ENCODE results near the gene TMEM89.

DNA sequence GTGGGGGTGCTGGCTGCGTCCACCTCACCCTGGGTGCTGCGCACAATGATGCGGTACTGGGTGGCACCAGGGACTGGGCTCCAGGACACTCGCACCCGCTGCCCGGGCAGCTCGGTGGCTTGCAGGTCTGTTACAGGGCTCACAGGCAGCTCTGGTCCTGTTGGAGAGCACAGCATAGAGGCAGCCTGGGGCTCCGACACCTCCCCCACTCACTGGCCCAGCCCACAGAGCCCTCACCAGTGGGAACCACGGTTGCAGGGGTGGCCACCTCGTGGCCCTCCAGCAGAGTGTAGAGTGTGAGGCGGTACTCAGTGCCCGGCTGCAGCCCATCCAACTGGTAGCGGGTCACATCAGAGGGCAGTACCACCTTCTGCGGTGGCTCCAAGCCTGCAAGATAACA lies 30.1 kb downstream of the TMEM89 start:
- TF ChIP-seq, protein P1, sequence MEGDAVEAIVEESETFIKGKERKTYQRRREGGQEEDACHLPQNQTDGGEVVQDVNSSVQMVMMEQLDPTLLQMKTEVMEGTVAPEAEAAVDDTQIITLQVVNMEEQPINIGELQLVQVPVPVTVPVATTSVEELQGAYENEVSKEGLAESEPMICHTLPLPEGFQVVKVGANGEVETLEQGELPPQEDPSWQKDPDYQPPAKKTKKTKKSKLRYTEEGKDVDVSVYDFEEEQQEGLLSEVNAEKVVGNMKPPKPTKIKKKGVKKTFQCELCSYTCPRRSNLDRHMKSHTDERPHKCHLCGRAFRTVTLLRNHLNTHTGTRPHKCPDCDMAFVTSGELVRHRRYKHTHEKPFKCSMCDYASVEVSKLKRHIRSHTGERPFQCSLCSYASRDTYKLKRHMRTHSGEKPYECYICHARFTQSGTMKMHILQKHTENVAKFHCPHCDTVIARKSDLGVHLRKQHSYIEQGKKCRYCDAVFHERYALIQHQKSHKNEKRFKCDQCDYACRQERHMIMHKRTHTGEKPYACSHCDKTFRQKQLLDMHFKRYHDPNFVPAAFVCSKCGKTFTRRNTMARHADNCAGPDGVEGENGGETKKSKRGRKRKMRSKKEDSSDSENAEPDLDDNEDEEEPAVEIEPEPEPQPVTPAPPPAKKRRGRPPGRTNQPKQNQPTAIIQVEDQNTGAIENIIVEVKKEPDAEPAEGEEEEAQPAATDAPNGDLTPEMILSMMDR (IDR thresholded peaks at IDR 0.05) = no peak
- TF ChIP-seq POLR2A (IDR thresholded peaks at IDR 0.05) (no peak), POLR2AphosphoS5 (IDR thresholded peaks at IDR 0.05) (no peak)
